ENCODE results near the gene SLC13A4. TPM values are rescaled to one million over a fixed set of nuclear protein-coding genes. Genes with fewer than 3 reads are reported as not detected.
A peak's percentile ranks its signal among the peaks of the same experiment; 100 is the strongest.

SLC13A4 gene
- total and polyA plus RNA-seq, 2 donors from 2014 or later = not detected

DNA sequence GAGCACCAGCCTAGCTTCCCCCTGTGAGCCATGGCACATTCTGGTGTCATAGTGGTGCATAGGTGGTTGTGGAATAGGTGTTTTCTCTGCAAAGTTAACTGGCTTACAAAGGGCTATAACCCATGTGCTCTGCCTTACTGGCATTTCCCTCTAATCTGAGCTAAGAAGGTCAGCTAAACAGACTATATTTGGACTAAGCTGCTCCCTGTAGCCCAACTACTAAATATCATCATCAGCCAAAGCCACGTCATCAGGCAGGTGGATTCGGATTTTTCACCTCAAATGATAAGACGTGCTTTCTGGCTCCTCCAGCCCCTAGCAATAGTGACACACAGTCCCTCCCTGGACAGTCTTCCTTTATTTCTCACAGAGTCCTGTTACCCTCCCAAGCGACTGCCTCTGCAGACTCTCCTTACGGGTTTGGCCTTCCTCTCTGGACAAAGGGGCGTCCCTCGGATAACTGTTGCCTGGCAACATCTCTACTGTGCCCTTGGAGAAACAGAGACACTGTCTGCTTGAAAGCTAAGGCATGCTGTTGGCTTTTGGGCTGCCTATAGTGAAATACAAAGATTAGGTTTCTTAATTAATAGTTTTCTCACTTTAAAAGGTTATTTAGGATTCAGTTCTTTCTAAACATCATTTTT is 9.1 kb downstream of the SLC13A4 start:
- H3K27ac ChIP-seq (ENCODE audit: low read depth in 2 of 2, low read length in 2 of 2) = no peak overlapping the region
- TF ChIP-seq, protein P1, sequence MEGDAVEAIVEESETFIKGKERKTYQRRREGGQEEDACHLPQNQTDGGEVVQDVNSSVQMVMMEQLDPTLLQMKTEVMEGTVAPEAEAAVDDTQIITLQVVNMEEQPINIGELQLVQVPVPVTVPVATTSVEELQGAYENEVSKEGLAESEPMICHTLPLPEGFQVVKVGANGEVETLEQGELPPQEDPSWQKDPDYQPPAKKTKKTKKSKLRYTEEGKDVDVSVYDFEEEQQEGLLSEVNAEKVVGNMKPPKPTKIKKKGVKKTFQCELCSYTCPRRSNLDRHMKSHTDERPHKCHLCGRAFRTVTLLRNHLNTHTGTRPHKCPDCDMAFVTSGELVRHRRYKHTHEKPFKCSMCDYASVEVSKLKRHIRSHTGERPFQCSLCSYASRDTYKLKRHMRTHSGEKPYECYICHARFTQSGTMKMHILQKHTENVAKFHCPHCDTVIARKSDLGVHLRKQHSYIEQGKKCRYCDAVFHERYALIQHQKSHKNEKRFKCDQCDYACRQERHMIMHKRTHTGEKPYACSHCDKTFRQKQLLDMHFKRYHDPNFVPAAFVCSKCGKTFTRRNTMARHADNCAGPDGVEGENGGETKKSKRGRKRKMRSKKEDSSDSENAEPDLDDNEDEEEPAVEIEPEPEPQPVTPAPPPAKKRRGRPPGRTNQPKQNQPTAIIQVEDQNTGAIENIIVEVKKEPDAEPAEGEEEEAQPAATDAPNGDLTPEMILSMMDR (IDR thresholded peaks at IDR 0.05; ENCODE audit: borderline replicate concordance, extremely low read depth, insufficient read depth) = no peak
- DNase-seq (peak in 1 of 5 donors; percentile 13), FAIRE-seq (no peak)
- no peaks in the 10 kb centered on the region for H3K36me3 ChIP-seq (ENCODE audit: control insufficient read depth in 2 of 3, insufficient read depth in 3 of 3, low read length in 3 of 3)
- H3K9ac ChIP-seq (ENCODE audit: low read length in 3 of 3) = no peak overlapping the region
- no peaks in the 10 kb centered on the region for H3K27me3 ChIP-seq (ENCODE audit: control insufficient read depth, insufficient read depth, low read length)
- no peak overlapping the region for H3K4me3 ChIP-seq (ENCODE audit: low read length in 3 of 3)
- no peaks in the 10 kb centered on the region for H3K9me3 ChIP-seq (ENCODE audit: control insufficient read depth in 2 of 3, insufficient read depth in 1 of 3, low read length in 3 of 3)
- H3K4me1 ChIP-seq (ENCODE audit: control insufficient read depth in 2 of 3, insufficient read depth in 2 of 3, low read depth in 1 of 3, low read length in 3 of 3) = no peaks in the 10 kb centered on the region
- intact Hi-C loops (cut with DNase I) = no loop called here

DNA sequence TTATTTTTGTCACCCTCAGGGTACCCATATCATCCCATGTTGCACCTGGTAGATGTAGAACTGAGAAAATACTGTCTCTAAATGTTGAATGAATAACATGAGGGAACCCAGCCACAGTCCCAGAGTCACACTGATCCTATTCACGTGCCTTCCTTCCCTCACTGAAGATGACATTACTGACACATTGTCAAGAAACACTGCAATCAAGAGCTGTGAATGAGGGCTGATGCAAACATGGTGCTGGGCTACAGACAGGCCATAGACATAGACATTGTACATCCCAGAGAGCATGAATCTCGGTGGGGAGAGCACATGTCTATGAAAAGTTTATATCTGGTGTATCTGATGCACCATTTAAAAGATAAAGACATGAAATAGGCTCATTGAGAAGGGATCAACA is 9.8 kb downstream of the SLC13A4 start:
- Histone ChIP-seq H3K4me1 (ENCODE audit: control insufficient read depth in 2 of 3, insufficient read depth in 2 of 3, low read depth in 1 of 3, low read length in 3 of 3) (no peaks in the 10 kb centered on the region), H3K4me3 (ENCODE audit: low read length in 3 of 3) (no peak overlapping the region), H3K27ac (ENCODE audit: low read depth in 2 of 2, low read length in 2 of 2) (no peak overlapping the region), H3K27me3 (ENCODE audit: control insufficient read depth, insufficient read depth, low read length) (no peaks in the 10 kb centered on the region), H3K9ac (ENCODE audit: low read length in 3 of 3) (no peak overlapping the region), H3K36me3 (ENCODE audit: control insufficient read depth in 2 of 3, insufficient read depth in 3 of 3, low read length in 3 of 3) (no peaks in the 10 kb centered on the region), H3K9me3 (ENCODE audit: control insufficient read depth in 2 of 3, insufficient read depth in 1 of 3, low read length in 3 of 3) (no peaks in the 10 kb centered on the region)
- DNase-seq = no peak
- FAIRE-seq = no peak
- TF ChIP-seq, protein P1 (IDR thresholded peaks at IDR 0.05; ENCODE audit: borderline replicate concordance, extremely low read depth, insufficient read depth) = no peak
- intact Hi-C loops (cut with DNase I) = no loop called here

DNA sequence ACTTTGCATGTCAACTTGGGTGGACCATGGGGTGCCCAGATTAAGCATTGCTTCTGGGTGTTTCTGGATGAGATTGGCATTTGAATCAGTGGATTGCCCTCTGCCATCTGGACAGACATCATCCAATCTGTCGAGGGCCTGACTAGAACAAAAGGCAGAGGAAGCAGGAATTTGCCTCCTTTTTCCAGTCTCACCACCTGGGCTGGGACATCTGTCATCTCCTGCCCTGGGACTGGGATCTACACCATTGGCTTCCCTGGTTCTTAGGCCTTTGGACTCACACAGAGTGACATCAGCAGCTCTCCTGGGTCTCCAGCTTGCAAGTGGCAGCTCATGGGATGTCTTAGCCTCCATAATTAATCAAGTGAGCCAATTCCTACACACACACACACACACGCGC is 10.3 kb downstream of the SLC13A4 start:
- Histone ChIP-seq H3K4me1 (ENCODE audit: control insufficient read depth in 2 of 3, insufficient read depth in 2 of 3, low read depth in 1 of 3, low read length in 3 of 3) (no peaks in the 10 kb centered on the region), H3K4me3 (ENCODE audit: low read length in 3 of 3) (no peak overlapping the region), H3K9me3 (ENCODE audit: control insufficient read depth in 2 of 3, insufficient read depth in 1 of 3, low read length in 3 of 3) (no peaks in the 10 kb centered on the region), H3K27ac (ENCODE audit: low read depth in 2 of 2, low read length in 2 of 2) (no peak overlapping the region), H3K9ac (ENCODE audit: low read length in 3 of 3) (no peak overlapping the region), H3K27me3 (ENCODE audit: control insufficient read depth, insufficient read depth, low read length) (no peaks in the 10 kb centered on the region), H3K36me3 (ENCODE audit: control insufficient read depth in 2 of 3, insufficient read depth in 3 of 3, low read length in 3 of 3) (no peaks in the 10 kb centered on the region)
- intact Hi-C loops (cut with DNase I) = no loop called here
- TF ChIP-seq, protein P1 (IDR thresholded peaks at IDR 0.05; ENCODE audit: borderline replicate concordance, extremely low read depth, insufficient read depth) = no peak
- no peak for FAIRE-seq
- DNase-seq = no peak
